Upper lobe of left lung (tissue), 4 donors: ENCODE results near the gene TEAD2.

Experiments used
- CTCF ChIP-seq, 6 experiments: fragments of 450-650 bp in 4 of 6; fragments of 200-600 bp in 2 of 6; sonication (generic) in 2 of 6; IDR thresholded peaks; one replicate each; pipeline ENCODE4 v1.5.1; 2016 to 2019; ENCODE audit warnings: antibody characterized with exemption in 6 of 6
- EP300 ChIP-seq, 4 donors: sonication (generic); formaldehyde crosslinking; IDR thresholded peaks; one replicate each; pipeline ENCODE4 v1.5.1; 2017; ENCODE audit warnings: antibody characterized with exemption in 4 of 4, control low read depth in 2 of 4
- POLR2A ChIP-seq, 4 donors: fragments of 450-650 bp; IDR thresholded peaks; one replicate each; pipeline ENCODE4 v1.5.1; 2016 to 2017; ENCODE audit warnings: antibody characterized with exemption in 4 of 4, mild to moderate bottlenecking in 2 of 4
- POLR2AphosphoS5 ChIP-seq, 2 donors: sonication (generic); formaldehyde crosslinking; IDR thresholded peaks; one replicate each; pipeline ENCODE4 v1.5.1; 2017; ENCODE audit warnings: antibody characterized with exemption in 2 of 2

DNA sequence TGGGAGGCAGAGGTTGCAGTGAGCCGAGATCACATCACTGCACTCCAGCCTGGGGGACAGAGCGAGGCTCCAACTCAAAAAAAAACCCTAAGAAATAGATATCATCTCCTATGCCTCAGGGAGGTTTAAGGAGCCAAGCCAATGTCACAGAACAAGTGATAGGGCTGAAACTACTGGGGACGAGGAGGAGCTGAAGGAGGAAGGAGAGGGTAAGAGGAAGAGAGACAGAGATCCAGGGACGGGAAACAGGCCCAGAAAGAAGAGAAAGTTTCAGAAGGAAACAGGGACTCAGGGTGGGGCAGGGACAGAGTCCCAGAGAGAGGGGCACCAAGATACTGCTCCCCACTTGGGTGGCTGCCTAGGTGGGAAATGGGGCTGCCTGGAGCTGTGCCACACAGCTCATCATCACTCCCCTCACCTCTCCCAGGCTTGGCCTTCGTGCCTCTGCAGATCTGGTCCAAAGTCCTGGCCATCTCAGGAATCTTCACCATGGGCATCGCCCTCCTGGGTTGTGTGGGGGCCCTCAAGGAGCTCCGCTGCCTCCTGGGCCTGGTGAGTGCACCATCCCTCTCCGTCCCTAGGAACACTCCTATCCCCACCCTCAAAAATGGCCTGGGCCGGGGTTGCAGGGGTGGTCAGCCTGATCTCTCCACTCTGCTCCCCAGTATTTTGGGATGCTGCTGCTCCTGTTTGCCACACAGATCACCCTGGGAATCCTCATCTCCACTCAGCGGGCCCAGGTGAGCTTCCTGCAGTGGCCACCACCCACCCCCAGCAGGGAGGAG lies 25.5 kb downstream of the TEAD2 start:
- TF ChIP-seq POLR2A (IDR thresholded peaks at IDR 0.05) (no peak), CTCF (IDR thresholded peaks at IDR 0.05) (no peak), POLR2AphosphoS5 (IDR thresholded peaks at IDR 0.05) (no peak), EP300 (IDR thresholded peaks at IDR 0.05) (no peak)
